HG03095 (cell line): ENCODE results near the gene KITLG.
"Not testable (repeated sequence)": the region's sequence is repeated elsewhere in the genome, so short reads cannot be mapped to it uniquely, and the experiment has no call there.

Experiments
- ATAC-seq: cut with Tn5 transposase; IDR thresholded peaks from one replicate; pipeline ENCODE4 v1.9.1; 2021; ENCODE audit warnings: moderate library complexity; ENCODE audit not compliant: unreplicated experiment

KITLG gene

GRCh38 chr12:88544991-88545980, 35.0 kb downstream of the KITLG start:
- ATAC-seq: no peak

- ATAC-seq: no peak
These were observed 40.4 kb downstream of the KITLG start for GRCh38 chr12:88539893-88540292.

GRCh38 chr12:88538697-88539096, 41.6 kb downstream of the KITLG start:
- no peak for ATAC-seq

GRCh38 chr12:88538250-88538649, 42.0 kb downstream of the KITLG start:
- ATAC-seq: no peak

- no peak for ATAC-seq
These were observed 49.4 kb downstream of the KITLG start for GRCh38 chr12:88530868-88531267.

GRCh38 chr12:88529531-88530488, 50.5 kb downstream of the KITLG start:
- ATAC-seq: no peak

GRCh38 chr12:88522961-88523360, 57.3 kb downstream of the KITLG start:
- no peak for ATAC-seq

- no peak for ATAC-seq
These were observed 59.8 kb downstream of the KITLG start for GRCh38 chr12:88520436-88520820.

GRCh38 chr12:88519802-88520435, 60.4 kb downstream of the KITLG start:
- no peak for ATAC-seq

- ATAC-seq: no peak
These were observed 61.3 kb downstream of the KITLG start for GRCh38 chr12:88518863-88519403.

- ATAC-seq: no peak
These were observed 63.5 kb downstream of the KITLG start for GRCh38 chr12:88516811-88517210.

- ATAC-seq: no peak
These were observed 69.4 kb downstream of the KITLG start for GRCh38 chr12:88510843-88511242.

- ATAC-seq: no peak
These were observed 70.4 kb downstream of the KITLG start for GRCh38 chr12:88509851-88510250.

GRCh38 chr12:88509347-88509746, 70.9 kb downstream of the KITLG start:
- ATAC-seq: no peak

- ATAC-seq: not testable (repeated sequence)
These were observed 72.4 kb downstream of the KITLG start for GRCh38 chr12:88507851-88508250.

GRCh38 chr12:88507270-88507669, 73.0 kb downstream of the KITLG start:
- no peak for ATAC-seq

- ATAC-seq: no peak
These were observed 74.6 kb downstream of the KITLG start for GRCh38 chr12:88505696-88506095.

GRCh38 chr12:88503281-88503703, 77.0 kb downstream of the KITLG start:
- ATAC-seq: no peak

- no peak for ATAC-seq
These were observed 78.0 kb downstream of the KITLG start for GRCh38 chr12:88501972-88502938.
